HepG2 (cell line): ENCODE data around the gene ABCC5. TPM values are rescaled to one million over a fixed set of nuclear protein-coding genes. Genes with fewer than 3 reads are reported as not detected.
A peak's percentile ranks its signal among the peaks of the same experiment; 100 is the strongest.

Experiments
- ARNT2 ChIP-seq: sonication (generic); formaldehyde crosslinking; IDR thresholded peaks from 2 replicates; pipeline ENCODE4 v1.8.0; 2022; ENCODE audit warnings: mild to moderate bottlenecking, low read depth, missing genetic modification reagents, moderate library complexity
- FOXM1 ChIP-seq: sonication (generic); formaldehyde crosslinking; IDR thresholded peaks from 2 replicates; pipeline ENCODE4 v1.5.0; 2020; ENCODE audit warnings: missing genetic modification reagents
- HHEX ChIP-seq: IDR thresholded peaks from 2 replicates; pipeline ENCODE4 v1.6.1; 2016; ENCODE audit warnings: control low read depth
- HNRNPLL ChIP-seq: fragments of 200-400 bp; formaldehyde crosslinking; IDR thresholded peaks from 2 replicates; pipeline ENCODE4 v1.6.1; 2017; ENCODE audit warnings: mild to moderate bottlenecking, low read depth, low read length; ENCODE audit not compliant: poor library complexity, severe bottlenecking
- KLF6 ChIP-seq: IDR thresholded peaks from 2 replicates; pipeline ENCODE4 v1.8.0; 2016; ENCODE audit warnings: missing biosample characterization, missing genetic modification reagents
- MBNL3 ChIP-seq: fragments of 250-450 bp; sonication (Bioruptor Pico); conservative IDR thresholded peaks from 2 replicates; pipeline ENCODE4 v1.8.0; 2022; ENCODE audit warnings: mild to moderate bottlenecking, inconsistent platforms
- NFE2L2 ChIP-seq: fragments of 150-350 bp; IDR thresholded peaks from 2 replicates; pipeline ENCODE4 v1.6.1; 2014; ENCODE audit warnings: low read length
- NONO ChIP-seq, 2 experiments: fragments of 450-650 bp in 1 of 2; sonication (generic) in 1 of 2; formaldehyde crosslinking in 1 of 2; IDR thresholded peaks in 1 of 2; conservative IDR thresholded peaks in 1 of 2; 2 replicates each; pipeline versions ENCODE4 v1.6.1 to v1.8.0; 2017 to 2022; ENCODE audit warnings: mild to moderate bottlenecking in 1 of 2, missing genetic modification reagents in 1 of 2, moderate library complexity in 1 of 2
- SIN3B ChIP-seq: fragments of 150-350 bp; IDR thresholded peaks from 2 replicates; pipeline ENCODE4 v1.6.1; 2014; ENCODE audit warnings: low read length
- SMAD3 ChIP-seq: sonication (generic); formaldehyde crosslinking; IDR thresholded peaks from 2 replicates; pipeline ENCODE4 v1.4.0; 2020; ENCODE audit warnings: missing genetic modification reagents
- ZFP36L1 ChIP-seq: sonication (generic); formaldehyde crosslinking; IDR thresholded peaks from 2 replicates; pipeline ENCODE4 v1.8.0; 2022; ENCODE audit warnings: mild to moderate bottlenecking, missing genetic modification reagents, moderate library complexity
- ZKSCAN5 ChIP-seq: sonication (generic); formaldehyde crosslinking; IDR thresholded peaks from 2 replicates; pipeline ENCODE4 v1.5.1; 2020; ENCODE audit warnings: mild to moderate bottlenecking, missing genetic modification reagents
- ZNF160 ChIP-seq: sonication (generic); formaldehyde crosslinking; IDR thresholded peaks from 2 replicates; pipeline ENCODE4 v1.8.0; 2022; ENCODE audit warnings: mild to moderate bottlenecking, inconsistent platforms, missing genetic modification reagents
- ZNF256 ChIP-seq: sonication (generic); formaldehyde crosslinking; conservative IDR thresholded peaks from 2 replicates; pipeline ENCODE4 v1.4.0; 2020; ENCODE audit warnings: missing genetic modification reagents
- ZNF3 ChIP-seq: IDR thresholded peaks from 2 replicates; pipeline ENCODE4 v1.7.0; 2017; ENCODE audit warnings: inconsistent platforms
- ZNF543 ChIP-seq: sonication (generic); formaldehyde crosslinking; IDR thresholded peaks from 2 replicates; pipeline ENCODE4 v1.4.0; 2020; ENCODE audit warnings: mild to moderate bottlenecking, missing genetic modification reagents
- ZNF550 ChIP-seq: sonication (generic); formaldehyde crosslinking; IDR thresholded peaks from 2 replicates; pipeline ENCODE4 v1.4.0; 2020; ENCODE audit warnings: mild to moderate bottlenecking, missing genetic modification reagents, borderline replicate concordance
- ZNF562 ChIP-seq: sonication (generic); formaldehyde crosslinking; IDR thresholded peaks from 2 replicates; pipeline ENCODE4 v1.8.0; 2022; ENCODE audit warnings: missing genetic modification reagents, borderline replicate concordance
- ZNF83 ChIP-seq: sonication (generic); formaldehyde crosslinking; IDR thresholded peaks from 2 replicates; pipeline ENCODE4 v1.4.0; 2020; ENCODE audit warnings: missing genetic modification reagents, mild to moderate bottlenecking, borderline replicate concordance
- ZSCAN29 ChIP-seq: sonication (generic); formaldehyde crosslinking; conservative IDR thresholded peaks from 2 replicates; pipeline ENCODE4 v1.4.0; 2020; ENCODE audit warnings: mild to moderate bottlenecking, missing genetic modification reagents
- polyA plus RNA-seq, 8 experiments: library from polyadenylated mRNA; depleted of rRNA in 3 of 8; stranded (reverse) in 7 of 8; unstranded in 1 of 8; fragments of >200 nt; fragmentation: Illumina TruSeq in 4 of 8; extraction: Trizol in 4 of 8; gene quantifications; 2 replicates each; pipeline versions ENCODE4 v1.2.1 to v1.2.3, GENCODE V29; 2011 to 2016; ENCODE audit warnings: low read depth in 4 of 8, missing spikeins in 1 of 8, mixed read lengths in 1 of 8; ENCODE audit not compliant: insufficient read depth in 1 of 8
- total RNA-seq, 5 experiments: library from RNA; depleted of rRNA; stranded (reverse); fragments of >200 nt; fragmentation: Illumina TruSeq; extraction: Trizol; gene quantifications; 2 replicates each; pipeline ENCODE4 v1.2.3, GENCODE V29; 2016; ENCODE audit warnings: low read depth in 1 of 5
- TF ChIP-seq, protein P1 (sequence below): sonication (generic); formaldehyde crosslinking; conservative IDR thresholded peaks from 2 replicates; pipeline ENCODE4 v1.8.0; 2022; ENCODE audit warnings: missing genetic modification reagents
- TF ChIP-seq, protein P2 (sequence below): sonication (generic); formaldehyde crosslinking; IDR thresholded peaks from 2 replicates; pipeline ENCODE4 v1.4.0; 2020; ENCODE audit warnings: missing genetic modification reagents, borderline replicate concordance
- TF ChIP-seq, protein P3 (sequence below): sonication (generic); formaldehyde crosslinking; IDR thresholded peaks from 2 replicates; pipeline ENCODE4 v1.8.0; 2022; ENCODE audit warnings: missing genetic modification reagents, mild to moderate bottlenecking, borderline replicate concordance

ABCC5 gene
- total and polyA plus RNA-seq, 2 of the 13 experiments (the other 11 are each of a cell fraction or from before 2014, with no cell fraction given), result 12.5 to 12.7 TPM

DNA sequence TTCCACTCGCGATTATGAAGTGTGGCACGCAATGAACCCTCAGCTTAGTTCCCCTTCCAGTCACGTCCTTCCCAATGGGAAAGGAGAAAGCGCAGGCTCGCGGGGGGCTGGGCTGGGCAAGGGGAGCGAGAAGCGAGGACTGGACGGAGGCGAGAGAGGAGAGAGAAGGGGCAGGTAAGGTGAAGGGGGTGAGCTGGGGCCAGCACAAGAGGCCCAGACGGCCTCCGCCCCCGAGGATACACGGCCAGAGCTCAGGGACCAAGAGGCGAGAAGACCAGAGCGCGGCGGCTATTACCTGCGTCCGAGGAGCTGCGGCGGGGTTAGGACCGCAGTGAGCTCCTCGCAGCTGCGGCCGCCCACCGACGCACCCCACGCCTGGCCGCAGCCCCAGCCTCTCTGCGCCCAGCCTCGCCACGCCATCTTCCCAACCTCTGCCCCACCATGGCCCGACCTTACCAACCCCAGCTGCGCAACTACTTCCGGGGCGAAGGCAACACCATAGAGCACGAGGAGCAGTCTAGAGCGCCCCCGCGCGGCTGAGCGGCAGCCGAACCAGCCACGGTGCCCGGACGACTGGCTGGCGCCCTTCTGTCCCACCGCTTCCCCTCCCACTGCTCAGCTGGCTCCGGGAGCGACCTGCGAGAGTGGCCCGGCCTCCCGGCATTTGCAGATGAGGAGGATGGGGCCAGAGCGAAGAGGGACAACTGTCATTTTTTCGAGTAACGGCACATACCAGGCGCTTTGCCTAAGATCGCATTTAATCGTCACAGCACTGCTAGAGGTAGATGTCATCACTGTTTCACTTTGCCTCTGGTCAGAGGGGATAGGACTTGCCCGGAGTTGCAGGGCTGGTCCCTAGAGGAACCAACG, 133.0 kb downstream of the ABCC5 start, which contains the start of gene PARL (continued):
- TF ChIP-seq ZNF160 (CRISPR knock-in tag), result 0 out of 2 replicates have a peak, but pooled peaks have one; percentile 40
- TF ChIP-seq HNRNPLL, result peak; percentile 90
- TF ChIP-seq ZNF83 (CRISPR knock-in tag), result no peak
- TF ChIP-seq ARNT2 (CRISPR knock-in tag), result peak; percentile 69
- TF ChIP-seq, protein P1, sequence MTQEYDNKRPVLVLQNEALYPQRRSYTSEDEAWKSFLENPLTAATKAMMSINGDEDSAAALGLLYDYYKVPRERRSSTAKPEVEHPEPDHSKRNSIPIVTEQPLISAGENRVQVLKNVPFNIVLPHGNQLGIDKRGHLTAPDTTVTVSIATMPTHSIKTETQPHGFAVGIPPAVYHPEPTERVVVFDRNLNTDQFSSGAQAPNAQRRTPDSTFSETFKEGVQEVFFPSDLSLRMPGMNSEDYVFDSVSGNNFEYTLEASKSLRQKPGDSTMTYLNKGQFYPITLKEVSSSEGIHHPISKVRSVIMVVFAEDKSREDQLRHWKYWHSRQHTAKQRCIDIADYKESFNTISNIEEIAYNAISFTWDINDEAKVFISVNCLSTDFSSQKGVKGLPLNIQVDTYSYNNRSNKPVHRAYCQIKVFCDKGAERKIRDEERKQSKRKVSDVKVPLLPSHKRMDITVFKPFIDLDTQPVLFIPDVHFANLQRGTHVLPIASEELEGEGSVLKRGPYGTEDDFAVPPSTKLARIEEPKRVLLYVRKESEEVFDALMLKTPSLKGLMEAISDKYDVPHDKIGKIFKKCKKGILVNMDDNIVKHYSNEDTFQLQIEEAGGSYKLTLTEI (CRISPR knock-in tag), result no peak
- TF ChIP-seq, protein P2, sequence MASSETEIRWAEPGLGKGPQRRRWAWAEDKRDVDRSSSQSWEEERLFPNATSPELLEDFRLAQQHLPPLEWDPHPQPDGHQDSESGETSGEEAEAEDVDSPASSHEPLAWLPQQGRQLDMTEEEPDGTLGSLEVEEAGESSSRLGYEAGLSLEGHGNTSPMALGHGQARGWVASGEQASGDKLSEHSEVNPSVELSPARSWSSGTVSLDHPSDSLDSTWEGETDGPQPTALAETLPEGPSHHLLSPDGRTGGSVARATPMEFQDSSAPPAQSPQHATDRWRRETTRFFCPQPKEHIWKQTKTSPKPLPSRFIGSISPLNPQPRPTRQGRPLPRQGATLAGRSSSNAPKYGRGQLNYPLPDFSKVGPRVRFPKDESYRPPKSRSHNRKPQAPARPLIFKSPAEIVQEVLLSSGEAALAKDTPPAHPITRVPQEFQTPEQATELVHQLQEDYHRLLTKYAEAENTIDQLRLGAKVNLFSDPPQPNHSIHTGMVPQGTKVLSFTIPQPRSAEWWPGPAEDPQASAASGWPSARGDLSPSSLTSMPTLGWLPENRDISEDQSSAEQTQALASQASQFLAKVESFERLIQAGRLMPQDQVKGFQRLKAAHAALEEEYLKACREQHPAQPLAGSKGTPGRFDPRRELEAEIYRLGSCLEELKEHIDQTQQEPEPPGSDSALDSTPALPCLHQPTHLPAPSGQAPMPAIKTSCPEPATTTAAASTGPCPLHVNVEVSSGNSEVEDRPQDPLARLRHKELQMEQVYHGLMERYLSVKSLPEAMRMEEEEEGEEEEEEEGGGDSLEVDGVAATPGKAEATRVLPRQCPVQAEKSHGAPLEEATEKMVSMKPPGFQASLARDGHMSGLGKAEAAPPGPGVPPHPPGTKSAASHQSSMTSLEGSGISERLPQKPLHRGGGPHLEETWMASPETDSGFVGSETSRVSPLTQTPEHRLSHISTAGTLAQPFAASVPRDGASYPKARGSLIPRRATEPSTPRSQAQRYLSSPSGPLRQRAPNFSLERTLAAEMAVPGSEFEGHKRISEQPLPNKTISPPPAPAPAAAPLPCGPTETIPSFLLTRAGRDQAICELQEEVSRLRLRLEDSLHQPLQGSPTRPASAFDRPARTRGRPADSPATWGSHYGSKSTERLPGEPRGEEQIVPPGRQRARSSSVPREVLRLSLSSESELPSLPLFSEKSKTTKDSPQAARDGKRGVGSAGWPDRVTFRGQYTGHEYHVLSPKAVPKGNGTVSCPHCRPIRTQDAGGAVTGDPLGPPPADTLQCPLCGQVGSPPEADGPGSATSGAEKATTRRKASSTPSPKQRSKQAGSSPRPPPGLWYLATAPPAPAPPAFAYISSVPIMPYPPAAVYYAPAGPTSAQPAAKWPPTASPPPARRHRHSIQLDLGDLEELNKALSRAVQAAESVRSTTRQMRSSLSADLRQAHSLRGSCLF (CRISPR knock-in tag), result no peak
- TF ChIP-seq NFE2L2, result no peak
- TF ChIP-seq MBNL3, result no peak
- TF ChIP-seq NONO (IDR thresholded peaks at IDR 0.05), result no peak
- TF ChIP-seq NONO (CRISPR knock-in tag; conservative IDR thresholded peaks at IDR 0.05), result peak; percentile 98
- TF ChIP-seq FOXM1 (CRISPR knock-in tag), result peak; percentile 80; the same call in 1 of the 2 replicates
- TF ChIP-seq HHEX (CRISPR knock-in tag), result no peak
- TF ChIP-seq SIN3B, result peak; percentile 68
- peak; percentile 95 for TF ChIP-seq ZFP36L1
- peak; percentile 80; the same call in 1 of the 2 replicates for TF ChIP-seq ZNF543
- no peak for TF ChIP-seq ZNF3 (CRISPR knock-in tag)
- no peak for TF ChIP-seq ZNF256 (CRISPR knock-in tag)
- 0 out of 2 replicates have a peak, but pooled peaks have one; percentile 56 for TF ChIP-seq ZSCAN29 (CRISPR knock-in tag)
- peak; percentile 95 for TF ChIP-seq KLF6 (CRISPR knock-in tag)
- TF ChIP-seq ZNF550 (CRISPR knock-in tag), result no peak
- TF ChIP-seq SMAD3, result peak; percentile 91
- TF ChIP-seq, protein P3, sequence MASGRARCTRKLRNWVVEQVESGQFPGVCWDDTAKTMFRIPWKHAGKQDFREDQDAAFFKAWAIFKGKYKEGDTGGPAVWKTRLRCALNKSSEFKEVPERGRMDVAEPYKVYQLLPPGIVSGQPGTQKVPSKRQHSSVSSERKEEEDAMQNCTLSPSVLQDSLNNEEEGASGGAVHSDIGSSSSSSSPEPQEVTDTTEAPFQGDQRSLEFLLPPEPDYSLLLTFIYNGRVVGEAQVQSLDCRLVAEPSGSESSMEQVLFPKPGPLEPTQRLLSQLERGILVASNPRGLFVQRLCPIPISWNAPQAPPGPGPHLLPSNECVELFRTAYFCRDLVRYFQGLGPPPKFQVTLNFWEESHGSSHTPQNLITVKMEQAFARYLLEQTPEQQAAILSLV, result peak; percentile 78; the same call in 1 of the 2 replicates
- no peak for TF ChIP-seq ZNF562 (CRISPR knock-in tag)
- peak; percentile 26; the same call in 1 of the 2 replicates for TF ChIP-seq ZKSCAN5 (CRISPR knock-in tag)
